ENCODE results near the gene ZSWIM5.
"Not testable (repeated sequence)": the region's sequence is repeated elsewhere in the genome, so short reads cannot be mapped to it uniquely, and the experiment has no call there.

The ZSWIM5 gene

DNA sequence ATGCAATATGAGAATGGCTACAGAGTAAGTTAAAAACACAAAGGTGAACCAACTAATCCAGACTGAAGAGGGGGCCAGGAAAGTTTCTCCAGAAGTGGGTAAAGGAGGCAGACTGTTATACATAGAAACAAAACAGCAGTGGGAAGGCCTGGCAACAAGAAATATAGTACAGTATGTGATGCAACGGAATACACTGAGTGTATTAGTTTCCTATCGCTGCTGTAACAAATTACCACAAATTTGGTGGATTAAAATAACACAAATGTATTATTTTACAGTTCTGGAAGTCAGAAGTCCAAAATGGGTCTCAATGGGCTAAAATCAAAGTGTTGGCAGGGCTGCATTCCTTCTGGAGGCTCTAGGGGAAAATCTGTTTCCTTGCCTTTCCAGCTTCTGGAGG is 95.2 kb downstream of the ZSWIM5 start:
- Histone ChIP-seq H3K4me3 (no peak overlapping the region), H3K27ac (no peak overlapping the region), H3K27me3 (no peaks in the 10 kb centered on the region), H3K4me1 (no peaks in the 10 kb centered on the region), H3K9me3 (peaks cover 0 to 5% (median 0%) of the 10 kb centered on the region in 3 donors), H3K36me3 (no peaks in the 10 kb centered on the region)
- TF ChIP-seq, protein P1, sequence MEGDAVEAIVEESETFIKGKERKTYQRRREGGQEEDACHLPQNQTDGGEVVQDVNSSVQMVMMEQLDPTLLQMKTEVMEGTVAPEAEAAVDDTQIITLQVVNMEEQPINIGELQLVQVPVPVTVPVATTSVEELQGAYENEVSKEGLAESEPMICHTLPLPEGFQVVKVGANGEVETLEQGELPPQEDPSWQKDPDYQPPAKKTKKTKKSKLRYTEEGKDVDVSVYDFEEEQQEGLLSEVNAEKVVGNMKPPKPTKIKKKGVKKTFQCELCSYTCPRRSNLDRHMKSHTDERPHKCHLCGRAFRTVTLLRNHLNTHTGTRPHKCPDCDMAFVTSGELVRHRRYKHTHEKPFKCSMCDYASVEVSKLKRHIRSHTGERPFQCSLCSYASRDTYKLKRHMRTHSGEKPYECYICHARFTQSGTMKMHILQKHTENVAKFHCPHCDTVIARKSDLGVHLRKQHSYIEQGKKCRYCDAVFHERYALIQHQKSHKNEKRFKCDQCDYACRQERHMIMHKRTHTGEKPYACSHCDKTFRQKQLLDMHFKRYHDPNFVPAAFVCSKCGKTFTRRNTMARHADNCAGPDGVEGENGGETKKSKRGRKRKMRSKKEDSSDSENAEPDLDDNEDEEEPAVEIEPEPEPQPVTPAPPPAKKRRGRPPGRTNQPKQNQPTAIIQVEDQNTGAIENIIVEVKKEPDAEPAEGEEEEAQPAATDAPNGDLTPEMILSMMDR (IDR thresholded peaks at IDR 0.05) = no peak
- intact Hi-C loops (cut with DNase I; ENCODE audit: low total_unique reads) = no loop called here
- no peak for DNase-seq

DNA sequence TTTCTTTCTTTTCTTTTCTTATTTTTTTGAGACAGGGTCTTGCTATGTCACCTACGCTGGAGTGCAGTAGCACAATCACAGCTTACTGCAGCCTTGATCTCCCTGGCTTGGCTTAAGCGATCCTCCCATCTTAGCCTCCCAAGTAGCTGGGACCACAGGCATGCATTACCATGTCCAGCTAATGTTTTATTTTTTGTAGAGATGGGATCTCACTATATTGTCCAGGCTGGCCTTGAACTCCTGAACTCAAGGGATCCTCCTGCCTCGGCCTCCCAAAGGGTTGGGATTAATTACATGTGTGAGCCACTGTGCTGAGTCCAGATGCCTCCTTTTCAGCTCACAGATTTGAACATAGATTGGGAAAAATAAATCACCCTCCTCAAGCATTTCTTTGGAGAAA is 98.6 kb downstream of the ZSWIM5 start:
- Histone ChIP-seq H3K36me3 (no peaks in the 10 kb centered on the region), H3K4me3 (no peak overlapping the region), H3K9me3 (peaks cover 0 to 5% (median 0%) of the 10 kb centered on the region in 3 donors), H3K27ac (no peak overlapping the region), H3K27me3 (no peaks in the 10 kb centered on the region), H3K4me1 (no peaks in the 10 kb centered on the region)
- intact Hi-C loops (cut with DNase I; ENCODE audit: low total_unique reads) = no loop called here
- no peak for DNase-seq
- TF ChIP-seq, protein P1 (IDR thresholded peaks at IDR 0.05) = no peak

DNA sequence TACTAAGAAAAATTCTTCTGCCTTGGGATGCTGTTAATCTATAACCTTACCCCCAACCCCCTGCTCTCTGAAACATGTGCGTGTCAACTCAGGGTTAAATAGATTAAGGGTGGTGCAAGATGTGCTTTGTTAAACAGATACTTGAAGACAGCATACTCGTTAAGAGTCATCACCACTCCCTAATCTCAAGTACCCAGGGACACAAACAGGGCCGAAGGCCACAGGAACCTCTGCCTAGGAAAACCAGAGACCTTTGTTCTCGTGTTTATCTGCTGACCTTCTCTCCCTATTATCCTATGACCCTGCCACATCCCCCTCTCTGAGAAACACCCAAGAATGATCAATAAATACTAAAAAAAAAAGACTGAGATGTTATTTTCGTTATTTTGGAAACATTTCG is 99.5 kb downstream of the ZSWIM5 start:
- H3K27ac ChIP-seq; H3K9me3 ChIP-seq; DNase-seq; H3K4me3 ChIP-seq; H3K36me3 ChIP-seq; H3K4me1 ChIP-seq; H3K27me3 ChIP-seq; intact Hi-C loops (cut with DNase I; ENCODE audit: low total_unique reads): not testable (repeated sequence)

DNA sequence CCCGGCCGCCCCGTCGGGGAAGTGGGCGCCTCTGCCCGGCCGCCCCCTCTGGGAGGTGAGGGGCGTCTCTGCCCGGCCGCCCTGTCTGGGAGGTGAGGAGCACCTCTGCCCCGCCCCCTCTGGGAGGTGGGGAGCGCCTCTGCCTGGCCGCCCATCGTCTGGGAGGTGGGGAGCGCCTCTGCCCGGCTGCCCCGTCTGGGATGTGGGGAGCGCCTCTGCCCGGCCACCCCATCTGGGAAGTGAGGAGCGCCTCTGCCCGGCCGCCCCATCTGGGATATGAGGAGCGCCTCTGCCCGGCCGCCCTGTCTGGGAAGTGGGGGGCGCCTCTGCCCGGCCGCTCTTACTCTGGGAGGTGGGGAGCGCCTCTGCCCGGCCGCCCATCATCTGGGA is 100.3 kb downstream of the ZSWIM5 start:
- H3K36me3 ChIP-seq; H3K9me3 ChIP-seq; DNase-seq; H3K4me3 ChIP-seq; H3K27ac ChIP-seq; intact Hi-C loops (cut with DNase I; ENCODE audit: low total_unique reads); H3K4me1 ChIP-seq; H3K27me3 ChIP-seq: not testable (repeated sequence)

DNA sequence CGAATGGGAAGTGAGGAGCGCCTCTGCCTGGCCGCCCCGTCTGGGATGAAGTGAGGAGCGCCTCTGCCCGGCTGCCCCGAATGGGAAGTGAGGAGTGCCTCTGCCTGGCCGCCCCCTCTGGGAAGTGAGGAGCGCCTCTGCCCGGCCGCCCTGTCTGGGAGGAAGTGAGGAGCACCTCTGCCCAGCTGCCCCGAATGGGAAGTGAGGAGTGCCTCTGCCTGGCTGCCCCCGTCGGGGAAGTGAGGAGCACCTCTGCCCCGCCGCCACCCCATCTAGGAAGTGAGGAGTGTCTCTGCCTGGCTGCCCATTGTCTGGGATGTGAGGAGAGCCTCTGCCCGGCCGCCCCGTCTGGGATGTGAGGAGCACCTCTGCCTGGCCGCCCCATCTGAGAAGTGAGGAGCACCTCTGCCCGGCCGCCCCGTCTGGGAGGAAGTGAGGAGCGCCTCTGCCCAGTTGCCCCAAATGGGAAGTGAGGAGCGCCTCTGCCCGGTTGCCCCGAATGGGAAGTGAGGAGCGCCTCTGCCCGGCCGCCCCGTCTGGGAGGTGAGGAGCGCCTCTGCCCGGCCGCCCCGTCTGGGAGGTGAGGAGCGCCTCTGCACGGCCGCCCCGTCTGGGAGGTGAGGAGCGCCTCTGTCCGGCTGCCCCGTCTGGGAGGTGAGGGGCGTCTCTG is 100.8 kb downstream of the ZSWIM5 start:
- H3K4me1 ChIP-seq; H3K4me3 ChIP-seq; H3K36me3 ChIP-seq; DNase-seq; H3K27me3 ChIP-seq; H3K27ac ChIP-seq; H3K9me3 ChIP-seq; intact Hi-C loops (cut with DNase I; ENCODE audit: low total_unique reads): not testable (repeated sequence)

DNA sequence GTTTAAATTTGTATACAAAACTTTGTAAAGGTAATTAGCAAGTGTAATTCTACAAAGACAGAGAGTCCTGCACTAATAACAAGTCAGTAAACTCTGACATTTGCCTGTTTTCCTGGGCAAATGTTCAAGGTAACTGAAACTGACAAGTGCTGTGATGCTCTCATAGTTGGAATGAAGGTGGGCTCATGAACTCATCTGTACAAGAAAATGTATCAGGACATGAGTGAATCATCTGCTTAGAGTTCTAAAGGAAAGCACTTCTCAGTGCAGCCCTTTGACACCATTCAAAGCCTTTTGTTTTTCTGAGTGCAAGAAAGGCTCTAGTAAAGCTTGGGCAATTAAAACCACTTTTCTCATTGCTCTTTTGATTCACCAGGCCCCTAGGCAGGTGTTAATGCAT is 102.9 kb downstream of the ZSWIM5 start:
- Histone ChIP-seq H3K27ac (no peak overlapping the region), H3K27me3 (no peaks in the 10 kb centered on the region), H3K4me1 (no peaks in the 10 kb centered on the region), H3K9me3 (no peaks in the 10 kb centered on the region), H3K36me3 (no peaks in the 10 kb centered on the region), H3K4me3 (no peak overlapping the region)
- TF ChIP-seq, protein P1 (IDR thresholded peaks at IDR 0.05) = no peak
- DNase-seq = no peak
- intact Hi-C loops (cut with DNase I; ENCODE audit: low total_unique reads) = no loop called here

DNA sequence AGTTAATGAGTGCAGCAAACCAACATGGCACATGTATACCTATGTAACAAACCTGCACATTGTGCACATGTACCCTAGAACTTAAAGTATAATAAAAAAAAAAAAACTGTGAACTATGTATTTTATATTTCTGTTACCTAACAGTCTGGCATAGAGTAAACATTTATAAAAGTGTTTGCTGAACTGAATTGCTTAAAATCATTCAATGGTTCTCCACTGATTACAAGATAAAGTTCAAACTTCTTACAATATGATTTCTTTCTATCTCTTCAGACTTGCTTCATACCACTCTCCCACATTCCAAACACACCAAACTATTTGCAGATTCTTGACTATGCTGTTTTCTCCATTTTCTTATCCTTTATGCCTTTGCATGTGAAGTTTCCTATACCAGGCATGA is 104.5 kb downstream of the ZSWIM5 start:
- Histone ChIP-seq H3K4me1 (no peaks in the 10 kb centered on the region), H3K36me3 (no peaks in the 10 kb centered on the region), H3K27me3 (no peaks in the 10 kb centered on the region), H3K4me3 (no peak overlapping the region), H3K27ac (no peak overlapping the region), H3K9me3 (no peaks in the 10 kb centered on the region)
- intact Hi-C loops (cut with DNase I; ENCODE audit: low total_unique reads) = no loop called here
- TF ChIP-seq, protein P1 (IDR thresholded peaks at IDR 0.05) = no peak
- no peak for DNase-seq

DNA sequence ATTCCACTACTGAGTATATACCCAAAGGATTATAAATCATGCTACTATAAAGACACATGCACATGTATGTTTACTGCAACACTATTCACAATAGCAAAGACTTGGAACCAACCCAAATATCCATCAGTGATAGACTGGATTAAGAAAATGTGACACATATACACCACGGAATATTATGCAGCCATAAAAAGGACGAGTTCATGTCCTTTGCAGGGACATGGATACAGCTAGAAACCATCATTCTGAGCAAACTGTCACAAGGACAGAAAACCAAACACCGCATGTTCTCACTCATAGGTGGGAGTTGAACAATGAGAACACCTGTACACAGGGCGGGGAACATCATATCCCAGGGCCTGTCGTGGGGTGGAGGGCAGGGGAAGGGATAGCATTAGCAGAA is 104.9 kb downstream of the ZSWIM5 start:
- intact Hi-C loops (cut with DNase I; ENCODE audit: low total_unique reads); H3K27me3 ChIP-seq; H3K9me3 ChIP-seq; H3K36me3 ChIP-seq; H3K4me1 ChIP-seq; DNase-seq; H3K4me3 ChIP-seq; H3K27ac ChIP-seq: not testable (repeated sequence)

Data from tibial artery (tissue), 4 donors.